Measurements from ENCODE around the gene CYP26B1.

CYP26B1 gene

DNA sequence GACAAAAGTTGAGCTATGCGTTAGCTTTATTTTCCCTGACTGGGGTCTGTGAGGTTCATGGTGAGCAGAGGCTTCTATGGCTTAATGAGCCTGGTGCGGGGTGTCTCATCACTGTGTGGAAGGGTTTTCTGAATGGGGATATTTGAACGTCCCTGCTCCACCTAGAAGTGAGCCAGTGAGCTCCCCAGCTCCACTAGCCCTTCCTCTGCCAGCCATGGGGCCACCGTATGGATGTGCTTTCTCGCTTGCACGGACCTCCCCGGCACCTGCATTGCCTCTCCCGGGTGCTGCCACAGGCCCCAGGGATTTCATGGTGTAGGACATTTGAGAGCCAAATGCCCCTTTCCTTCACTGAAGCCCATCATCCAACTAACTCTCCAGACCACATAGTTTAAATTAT, 37.8 kb downstream of the CYP26B1 start:
- 89 to 93% methylated on average over 8 of the region's 8 CpGs for WGBS, 2 experiments
- Histone ChIP-seq H3K4me3 (ENCODE audit: insufficient read depth, low read depth, low read length) (no peak overlapping the region), H3K4me1 (ENCODE audit: control insufficient read depth, insufficient read depth, low read length) (peaks cover 3% of the 10 kb centered on the region), H3K27ac (ENCODE audit: insufficient read depth, low read depth, low read length, poor library complexity, severe bottlenecking) (no peak overlapping the region), H3K9me3 (ENCODE audit: control insufficient read depth, low read length) (no peaks in the 10 kb centered on the region), H3K27me3 (ENCODE audit: control insufficient read depth, insufficient read depth, low read length, poor library complexity, severe bottlenecking) (no peaks in the 10 kb centered on the region), H3K36me3 (ENCODE audit: control insufficient read depth, insufficient read depth, low read length) (no peaks in the 10 kb centered on the region)

DNA sequence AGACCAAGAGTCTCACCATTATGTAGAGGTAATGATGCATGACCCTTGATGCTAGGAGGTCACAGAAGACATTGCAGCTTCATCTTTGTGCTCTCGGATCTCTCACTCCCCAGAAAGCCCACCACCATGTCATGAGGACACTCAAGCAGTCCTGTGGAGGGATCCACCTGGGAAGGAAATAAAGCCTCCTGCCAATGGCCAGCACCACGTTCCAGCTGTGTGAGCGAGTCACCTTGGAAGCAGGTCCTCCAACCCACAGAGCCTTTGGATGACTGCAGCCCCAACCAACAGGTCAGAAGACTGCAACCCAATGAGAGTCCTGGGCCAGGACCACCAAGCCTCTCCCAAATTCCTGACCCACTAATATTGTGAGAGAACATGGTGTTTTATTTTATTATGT, 38.4 kb downstream of the CYP26B1 start:
- H3K4me3 ChIP-seq (ENCODE audit: insufficient read depth, low read depth, low read length), result no peak overlapping the region
- no peaks in the 10 kb centered on the region for H3K36me3 ChIP-seq (ENCODE audit: control insufficient read depth, insufficient read depth, low read length)
- H3K4me1 ChIP-seq (ENCODE audit: control insufficient read depth, insufficient read depth, low read length), result peaks cover 3% of the 10 kb centered on the region
- no peaks in the 10 kb centered on the region for H3K9me3 ChIP-seq (ENCODE audit: control insufficient read depth, low read length)
- no peaks in the 10 kb centered on the region for H3K27me3 ChIP-seq (ENCODE audit: control insufficient read depth, insufficient read depth, low read length, poor library complexity, severe bottlenecking)
- no peak overlapping the region for H3K27ac ChIP-seq (ENCODE audit: insufficient read depth, low read depth, low read length, poor library complexity, severe bottlenecking)
- WGBS, 2 experiments, result 79 to 86% methylated on average over 3 of the region's 3 CpGs

- Histone ChIP-seq H3K27ac (ENCODE audit: insufficient read depth, low read depth, low read length, poor library complexity, severe bottlenecking) (no peak overlapping the region), H3K4me3 (ENCODE audit: insufficient read depth, low read depth, low read length) (no peak overlapping the region), H3K9me3 (ENCODE audit: control insufficient read depth, low read length) (no peaks in the 10 kb centered on the region), H3K27me3 (ENCODE audit: control insufficient read depth, insufficient read depth, low read length, poor library complexity, severe bottlenecking) (no peaks in the 10 kb centered on the region), H3K36me3 (ENCODE audit: control insufficient read depth, insufficient read depth, low read length) (no peaks in the 10 kb centered on the region), H3K4me1 (ENCODE audit: control insufficient read depth, insufficient read depth, low read length) (peaks cover 3% of the 10 kb centered on the region)
- WGBS, 2 experiments, result 92 to 99% methylated on average over 3 of the region's 3 CpGs
Observed at GRCh38 chr2:72108121-72108520, 39.5 kb downstream of the CYP26B1 start.

GRCh38 chr2:72106978-72107377, 40.7 kb downstream of the CYP26B1 start:
- peaks cover 3% of the 10 kb centered on the region for H3K4me1 ChIP-seq (ENCODE audit: control insufficient read depth, insufficient read depth, low read length)
- no peak overlapping the region for H3K27ac ChIP-seq (ENCODE audit: insufficient read depth, low read depth, low read length, poor library complexity, severe bottlenecking)
- 85 to 86% methylated on average over 4 of the region's 4 CpGs for WGBS, 2 experiments
- H3K27me3 ChIP-seq (ENCODE audit: control insufficient read depth, insufficient read depth, low read length, poor library complexity, severe bottlenecking), result no peaks in the 10 kb centered on the region
- H3K36me3 ChIP-seq (ENCODE audit: control insufficient read depth, insufficient read depth, low read length), result no peaks in the 10 kb centered on the region
- no peak overlapping the region for H3K4me3 ChIP-seq (ENCODE audit: insufficient read depth, low read depth, low read length)
- H3K9me3 ChIP-seq (ENCODE audit: control insufficient read depth, low read length), result no peaks in the 10 kb centered on the region

- Histone ChIP-seq H3K36me3 (ENCODE audit: control insufficient read depth, insufficient read depth, low read length) (no peaks in the 10 kb centered on the region), H3K27ac (ENCODE audit: insufficient read depth, low read depth, low read length, poor library complexity, severe bottlenecking) (no peak overlapping the region), H3K27me3 (ENCODE audit: control insufficient read depth, insufficient read depth, low read length, poor library complexity, severe bottlenecking) (no peaks in the 10 kb centered on the region), H3K4me1 (ENCODE audit: control insufficient read depth, insufficient read depth, low read length) (peaks cover 3% of the 10 kb centered on the region), H3K4me3 (ENCODE audit: insufficient read depth, low read depth, low read length) (no peak overlapping the region), H3K9me3 (ENCODE audit: control insufficient read depth, low read length) (no peaks in the 10 kb centered on the region)
- WGBS, 2 experiments, result 82 to 85% methylated on average over 21 of the region's 21 CpGs
Observed at GRCh38 chr2:72104821-72105588, 42.7 kb downstream of the CYP26B1 start.

DNA sequence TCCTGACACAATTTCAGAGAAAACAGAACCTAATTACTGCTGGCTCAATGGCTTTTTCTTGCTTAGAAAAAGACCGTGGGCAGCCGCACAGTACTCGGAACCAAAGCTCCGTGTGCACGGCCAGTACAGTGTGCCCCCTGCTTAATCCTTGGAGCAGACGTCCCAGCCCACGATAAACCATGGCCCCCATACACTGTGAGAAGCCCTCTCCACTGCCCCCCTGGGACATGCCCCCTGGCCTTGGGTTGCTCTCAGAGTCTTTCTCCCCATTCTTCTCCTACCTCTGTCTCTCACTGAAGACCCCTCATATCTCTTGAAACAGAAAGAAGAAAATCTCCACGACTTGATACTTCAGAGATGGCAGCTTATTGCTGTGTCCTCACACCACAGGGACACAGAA, 44.0 kb downstream of the CYP26B1 start:
- Histone ChIP-seq H3K4me1 (ENCODE audit: control insufficient read depth, insufficient read depth, low read length) (no peaks in the 10 kb centered on the region), H3K9me3 (ENCODE audit: control insufficient read depth, low read length) (no peaks in the 10 kb centered on the region), H3K27me3 (ENCODE audit: control insufficient read depth, insufficient read depth, low read length, poor library complexity, severe bottlenecking) (no peaks in the 10 kb centered on the region), H3K36me3 (ENCODE audit: control insufficient read depth, insufficient read depth, low read length) (no peaks in the 10 kb centered on the region), H3K27ac (ENCODE audit: insufficient read depth, low read depth, low read length, poor library complexity, severe bottlenecking) (no peak overlapping the region), H3K4me3 (ENCODE audit: insufficient read depth, low read depth, low read length) (no peak overlapping the region)
- 93 to 97% methylated on average over 8 of the region's 8 CpGs for WGBS, 2 experiments

DNA sequence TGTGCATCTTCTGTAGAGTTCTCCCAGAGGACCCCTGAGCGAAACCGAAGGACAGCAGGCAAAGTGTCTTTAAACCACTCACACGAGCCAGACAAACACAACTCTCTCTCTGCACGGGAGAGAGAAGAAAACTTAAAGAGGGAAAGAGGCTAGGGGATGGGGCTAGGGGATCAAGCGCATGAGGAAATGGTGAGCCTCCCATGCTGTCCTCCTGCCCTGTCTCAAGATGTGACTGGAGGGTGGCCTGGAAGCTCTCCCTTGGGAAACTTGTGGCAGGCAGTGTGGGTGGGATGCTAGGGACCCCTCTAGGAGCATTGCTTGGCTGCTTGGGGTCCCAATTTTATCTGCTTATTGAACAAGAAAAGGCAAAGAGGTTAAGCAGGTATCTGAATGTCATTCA, 44.5 kb downstream of the CYP26B1 start:
- Histone ChIP-seq H3K27me3 (ENCODE audit: control insufficient read depth, insufficient read depth, low read length, poor library complexity, severe bottlenecking) (no peaks in the 10 kb centered on the region), H3K27ac (ENCODE audit: insufficient read depth, low read depth, low read length, poor library complexity, severe bottlenecking) (no peak overlapping the region), H3K36me3 (ENCODE audit: control insufficient read depth, insufficient read depth, low read length) (no peaks in the 10 kb centered on the region), H3K4me3 (ENCODE audit: insufficient read depth, low read depth, low read length) (no peak overlapping the region), H3K4me1 (ENCODE audit: control insufficient read depth, insufficient read depth, low read length) (no peaks in the 10 kb centered on the region), H3K9me3 (ENCODE audit: control insufficient read depth, low read length) (no peaks in the 10 kb centered on the region)
- WGBS, 2 experiments, result 85 to 92% methylated on average over 4 to 5 of the region's 5 CpGs

DNA sequence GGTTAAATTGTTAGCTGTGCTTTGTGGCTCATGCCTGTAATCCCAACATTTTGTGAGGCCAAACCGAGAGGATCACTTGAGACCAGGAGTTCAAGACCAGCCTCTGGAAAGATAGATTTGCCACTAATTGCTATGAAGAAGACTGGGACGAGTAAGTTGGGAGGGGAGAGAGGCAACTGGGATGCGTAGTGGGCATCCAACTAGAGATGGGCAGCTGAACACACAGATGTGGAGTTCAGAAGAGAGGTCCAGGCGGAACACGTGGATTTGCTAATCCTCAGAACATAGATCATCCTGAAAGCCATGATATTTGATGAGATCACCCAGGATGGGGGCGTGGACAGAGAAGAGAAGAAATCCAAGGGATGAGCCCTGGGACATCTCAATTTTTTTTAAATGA, 48.7 kb downstream of the CYP26B1 start:
- WGBS, 2 experiments, result 91 to 93% methylated on average over 6 of the region's 6 CpGs
- Histone ChIP-seq H3K4me1 (ENCODE audit: control insufficient read depth, insufficient read depth, low read length) (no peaks in the 10 kb centered on the region), H3K36me3 (ENCODE audit: control insufficient read depth, insufficient read depth, low read length) (no peaks in the 10 kb centered on the region), H3K4me3 (ENCODE audit: insufficient read depth, low read depth, low read length) (no peak overlapping the region), H3K9me3 (ENCODE audit: control insufficient read depth, low read length) (no peaks in the 10 kb centered on the region), H3K27me3 (ENCODE audit: control insufficient read depth, insufficient read depth, low read length, poor library complexity, severe bottlenecking) (no peaks in the 10 kb centered on the region), H3K27ac (ENCODE audit: insufficient read depth, low read depth, low read length, poor library complexity, severe bottlenecking) (no peak overlapping the region)

- H3K27ac ChIP-seq (ENCODE audit: insufficient read depth, low read depth, low read length, poor library complexity, severe bottlenecking), result no peak overlapping the region
- WGBS, 2 experiments, result 94% methylated on average over 8 of the region's 8 CpGs
- H3K36me3 ChIP-seq (ENCODE audit: control insufficient read depth, insufficient read depth, low read length), result no peaks in the 10 kb centered on the region
- H3K27me3 ChIP-seq (ENCODE audit: control insufficient read depth, insufficient read depth, low read length, poor library complexity, severe bottlenecking), result no peaks in the 10 kb centered on the region
- no peaks in the 10 kb centered on the region for H3K9me3 ChIP-seq (ENCODE audit: control insufficient read depth, low read length)
- H3K4me1 ChIP-seq (ENCODE audit: control insufficient read depth, insufficient read depth, low read length), result no peaks in the 10 kb centered on the region
- H3K4me3 ChIP-seq (ENCODE audit: insufficient read depth, low read depth, low read length), result no peak overlapping the region
Observed at GRCh38 chr2:72097276-72097675, 50.4 kb downstream of the CYP26B1 start.

GRCh38 chr2:72096181-72096580, 51.5 kb downstream of the CYP26B1 start:
- Histone ChIP-seq H3K27ac (ENCODE audit: insufficient read depth, low read depth, low read length, poor library complexity, severe bottlenecking) (no peak overlapping the region), H3K27me3 (ENCODE audit: control insufficient read depth, insufficient read depth, low read length, poor library complexity, severe bottlenecking) (no peaks in the 10 kb centered on the region), H3K4me1 (ENCODE audit: control insufficient read depth, insufficient read depth, low read length) (no peaks in the 10 kb centered on the region), H3K36me3 (ENCODE audit: control insufficient read depth, insufficient read depth, low read length) (no peaks in the 10 kb centered on the region), H3K4me3 (ENCODE audit: insufficient read depth, low read depth, low read length) (no peak overlapping the region), H3K9me3 (ENCODE audit: control insufficient read depth, low read length) (no peaks in the 10 kb centered on the region)
- WGBS, 2 experiments, result 92 to 93% methylated on average over 4 of the region's 4 CpGs
